H9 (cell line): ENCODE results near the gene NEDD4L. TPM values are rescaled to one million over a fixed set of nuclear protein-coding genes. Genes with fewer than 3 reads are reported as not detected.

ENCODE experiments used
- DNase-seq: peaks from one replicate; pipeline ENCODE4 v3.0.0-alpha.2; 2017
- H2AFZ ChIP-seq: one replicate; pipeline ENCODE4 v1.6.1; 2013; ENCODE audit warnings: mild to moderate bottlenecking, low read length, control low read depth, moderate library complexity
- H2AK5ac ChIP-seq: 2 replicates; pipeline ENCODE4 v1.6.1; 2013; ENCODE audit warnings: low read length, control low read depth, mixed read lengths; ENCODE audit not compliant: insufficient read length
- H2BK120ac ChIP-seq: one replicate; pipeline ENCODE4 v1.6.1; 2013; ENCODE audit warnings: low read depth, mild to moderate bottlenecking, low read length, control low read depth, inconsistent platforms; ENCODE audit not compliant: poor library complexity, severe bottlenecking
- H2BK12ac ChIP-seq: 2 replicates; pipeline ENCODE4 v1.6.1; 2013; ENCODE audit warnings: low read length, control low read depth, mixed read lengths, low read depth; ENCODE audit not compliant: insufficient read length
- H2BK15ac ChIP-seq: 2 replicates; pipeline ENCODE4 v1.6.1; 2013; ENCODE audit warnings: low read depth, low read length, control low read depth
- H2BK20ac ChIP-seq: one replicate; pipeline ENCODE4 v1.6.1; 2013; ENCODE audit warnings: low read depth, mild to moderate bottlenecking, low read length, control low read depth, inconsistent platforms; ENCODE audit not compliant: poor library complexity, severe bottlenecking
- H2BK5ac ChIP-seq: 2 replicates; pipeline ENCODE4 v1.6.1; 2013; ENCODE audit warnings: low read length, control low read depth, mixed read lengths; ENCODE audit not compliant: insufficient read length
- H3K14ac ChIP-seq: 2 replicates; pipeline ENCODE4 v1.6.1; 2013; ENCODE audit warnings: low read length, control low read depth; ENCODE audit not compliant: insufficient read depth
- H3K18ac ChIP-seq: 2 replicates; pipeline ENCODE4 v1.6.1; 2013; ENCODE audit warnings: low read depth, mild to moderate bottlenecking, mixed read lengths, low read length, control low read depth; ENCODE audit not compliant: insufficient read length
- H3K23ac ChIP-seq: 2 replicates; pipeline ENCODE4 v1.6.1; 2013; ENCODE audit warnings: low read length, control low read depth, mixed read lengths, low read depth; ENCODE audit not compliant: insufficient read length
- H3K23me2 ChIP-seq: 2 replicates; pipeline ENCODE4 v1.6.1; 2013; ENCODE audit warnings: low read depth, mild to moderate bottlenecking, mixed read lengths, low read length, control low read depth; ENCODE audit not compliant: insufficient read length, poor library complexity, severe bottlenecking
- H3K27ac ChIP-seq: 2 replicates; pipeline ENCODE4 v1.5.1; 2013; ENCODE audit warnings: low read length, control low read depth, mixed read lengths, low read depth; ENCODE audit not compliant: insufficient read length
- H3K27me3 ChIP-seq: 2 replicates; pipeline ENCODE4 v1.6.1; 2013; ENCODE audit warnings: low read length, control low read depth, inconsistent platforms; ENCODE audit not compliant: insufficient read depth
- H3K4ac ChIP-seq: 2 replicates; pipeline ENCODE4 v1.6.1; 2013; ENCODE audit warnings: low read depth, mild to moderate bottlenecking, control low read depth, inconsistent platforms, low read length, moderate library complexity
- H3K4me1 ChIP-seq: 2 replicates; pipeline ENCODE4 v1.6.1; 2013; ENCODE audit warnings: low read length, control low read depth, inconsistent platforms; ENCODE audit not compliant: insufficient read depth
- H3K4me2 ChIP-seq: 2 replicates; pipeline ENCODE4 v1.6.1; 2013; ENCODE audit warnings: low read length, control low read depth, mixed read lengths; ENCODE audit not compliant: insufficient read length, insufficient read depth
- H3K56ac ChIP-seq: 2 replicates; pipeline ENCODE4 v1.6.1; 2013; ENCODE audit warnings: low read depth, mild to moderate bottlenecking, mixed read lengths, low read length, control low read depth; ENCODE audit not compliant: insufficient read length
- H3K79me1 ChIP-seq: 2 replicates; pipeline ENCODE4 v1.6.1; 2013; ENCODE audit warnings: low read depth, mild to moderate bottlenecking, moderate library complexity, low read length, control low read depth, inconsistent platforms; ENCODE audit not compliant: insufficient read depth, poor library complexity, severe bottlenecking
- H3K79me2 ChIP-seq: 2 replicates; pipeline ENCODE4 v1.6.1; 2013; ENCODE audit warnings: low read length, control low read depth, inconsistent platforms; ENCODE audit not compliant: insufficient read depth
- H3K9ac ChIP-seq: 2 replicates; pipeline ENCODE4 v1.6.1; 2013; ENCODE audit warnings: low read length, control low read depth, mixed read lengths; ENCODE audit not compliant: insufficient read length; ENCODE audit errors: extremely low read depth
- H3K9me3 ChIP-seq: one replicate; pipeline ENCODE4 v1.6.1; 2013; ENCODE audit warnings: low read depth, low read length, inconsistent platforms; ENCODE audit not compliant: control insufficient read depth
- H3T11ph ChIP-seq: one replicate; pipeline ENCODE4 v1.6.1; 2013; ENCODE audit warnings: mild to moderate bottlenecking, low read length, control low read depth, inconsistent platforms
- H4K20me1 ChIP-seq: one replicate; pipeline ENCODE4 v1.6.1; 2013; ENCODE audit not compliant: control insufficient read depth, insufficient read length, insufficient read depth
- H4K5ac ChIP-seq: 2 replicates; pipeline ENCODE4 v1.6.1; 2013; ENCODE audit warnings: low read depth, mild to moderate bottlenecking, mixed read lengths, low read length, control low read depth; ENCODE audit not compliant: insufficient read length
- H4K8ac ChIP-seq: replicated peaks from 2 replicates; pipeline ENCODE4 v1.6.1; 2013; ENCODE audit warnings: low read length, control low read depth, mixed read lengths, low read depth; ENCODE audit not compliant: insufficient read length
- H4K91ac ChIP-seq: 2 replicates; pipeline ENCODE4 v1.6.1; 2013; ENCODE audit warnings: low read depth, mild to moderate bottlenecking, moderate library complexity, mixed read lengths, low read length, control low read depth; ENCODE audit not compliant: insufficient read length
- H3K27ac Mint-ChIP-seq, 3 experiments: 2 replicates in 2 of 3; 3 replicates in 1 of 3; pipeline ENCODE4 v1.8.0; 2020 to 2021; ENCODE audit warnings: mixed read lengths in 3 of 3, mild to moderate bottlenecking in 1 of 3, moderate library complexity in 1 of 3
- H3K27me3 Mint-ChIP-seq: 2 replicates; pipeline ENCODE4 v1.8.0; 2021; ENCODE audit warnings: low read depth, mild to moderate bottlenecking, moderate library complexity, mixed read lengths
- H3K36me3 Mint-ChIP-seq, 3 experiments: 2 replicates in 2 of 3; 3 replicates in 1 of 3; pipeline ENCODE4 v1.8.0; 2020 to 2021; ENCODE audit warnings: low read depth in 3 of 3, mixed read lengths in 3 of 3; ENCODE audit not compliant: insufficient read depth in 1 of 3
- H3K4me1 Mint-ChIP-seq, 2 experiments: 2 replicates each; pipeline ENCODE4 v1.8.0; 2020; ENCODE audit warnings: mixed read lengths in 2 of 2
- H3K4me3 Mint-ChIP-seq, 2 experiments: 2 replicates in 1 of 2; 3 replicates in 1 of 2; pipeline ENCODE4 v1.8.0; 2020 to 2021; ENCODE audit warnings: mild to moderate bottlenecking in 2 of 2, mixed read lengths in 2 of 2, moderate library complexity in 1 of 2
- H3K9me3 Mint-ChIP-seq, 2 experiments: 2 replicates in 1 of 2; 3 replicates in 1 of 2; pipeline ENCODE4 v1.8.0; 2020; ENCODE audit warnings: mild to moderate bottlenecking in 2 of 2, mixed read lengths in 2 of 2, moderate library complexity in 1 of 2
- WGBS: extraction: QIAGEN DNeasy Blood & Tissue Kit; methylation state at CpG from one replicate; pipeline ENCODE4 v1.1.7; 2013; ENCODE audit warnings: missing lambda C conversion rate, low lambda C conversion rate, mixed read lengths; ENCODE audit not compliant: insufficient read length; ENCODE audit errors: extremely low coverage; 5-methylcytosine and 5-hydroxymethylcytosine counted together
- total RNA-seq: library from RNA; stranded (reverse); gene quantifications from 2 replicates; pipeline ENCODE4 v1.2.1, GENCODE V29; 2021
- TF ChIP-seq, protein P1 (sequence below): fragments of 200-600 bp; sonication (generic); conservative IDR thresholded peaks from 3 replicates; pipeline ENCODE4 v1.8.0; 2021; ENCODE audit warnings: antibody characterized with exemption, mild to moderate bottlenecking

NEDD4L gene
- total RNA-seq, 1 experiment from 2014 or later = 76.3 TPM

DNA sequence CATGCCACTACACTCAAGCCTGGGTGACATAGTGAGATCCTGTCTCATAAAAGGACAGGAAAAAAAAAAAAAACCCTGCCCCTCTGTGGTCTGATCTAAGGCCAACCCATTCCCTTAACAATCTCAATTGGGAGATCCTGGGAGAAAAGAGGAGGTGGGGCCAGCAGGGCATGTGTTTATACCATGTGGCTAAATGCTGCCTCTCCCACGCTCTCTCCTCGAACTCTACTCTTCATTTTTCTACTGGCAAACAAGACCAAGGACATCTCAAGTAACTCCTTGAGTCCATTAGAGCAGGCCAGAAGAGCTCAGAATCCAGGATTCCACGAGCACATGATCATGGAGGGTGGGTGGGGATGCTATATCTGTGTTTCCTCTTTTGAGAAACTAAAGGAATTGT is 16.7 kb upstream of the NEDD4L start:
- DNase-seq = no peak
- Histone ChIP-seq H2AFZ (no peak overlapping the region), H4K20me1 (no peaks in the 10 kb centered on the region), H3K56ac (no peak overlapping the region), H3K4ac (no peak overlapping the region), H3K23me2 (no peaks in the 10 kb centered on the region), H3K23ac (no peak overlapping the region), H2AK5ac (no peak overlapping the region), H3K79me2 (no peaks in the 10 kb centered on the region), H3K9ac (no peak overlapping the region), H2BK120ac (no peak overlapping the region), H3K4me2 (no peak overlapping the region), H2BK12ac (no peak overlapping the region), H3T11ph (no peak overlapping the region), H2BK15ac (no peak overlapping the region), H3K79me1 (no peaks in the 10 kb centered on the region), H3K27ac (no peak overlapping the region), H4K91ac (no peak overlapping the region), H3K4me1 (peaks cover 3% of the 10 kb centered on the region; the same call in 1 of the 2 replicates), H2BK5ac (no peak overlapping the region), H3K9me3 (no peaks in the 10 kb centered on the region), H2BK20ac (no peak overlapping the region), H3K18ac (no peak overlapping the region), H3K27me3 (no peaks in the 10 kb centered on the region), H4K8ac (no peak overlapping the region), H4K5ac (no peak overlapping the region), H3K14ac (no peak overlapping the region)
- no peaks in the 10 kb centered on the region for H3K9me3 Mint-ChIP-seq
- WGBS = no CpG with 5 or more reads among the region's 3 CpGs
- no peaks in the 10 kb centered on the region; the same call in none of the 2 replicates for H3K27me3 Mint-ChIP-seq
- H3K4me1 Mint-ChIP-seq = peaks cover 21 to 26% of the 10 kb centered on the region in 2 experiments
- H3K4me3 Mint-ChIP-seq = no peak overlapping the region
- no peak overlapping the region for H3K27ac Mint-ChIP-seq
- H3K36me3 Mint-ChIP-seq = no peaks in the 10 kb centered on the region
- TF ChIP-seq, protein P1, sequence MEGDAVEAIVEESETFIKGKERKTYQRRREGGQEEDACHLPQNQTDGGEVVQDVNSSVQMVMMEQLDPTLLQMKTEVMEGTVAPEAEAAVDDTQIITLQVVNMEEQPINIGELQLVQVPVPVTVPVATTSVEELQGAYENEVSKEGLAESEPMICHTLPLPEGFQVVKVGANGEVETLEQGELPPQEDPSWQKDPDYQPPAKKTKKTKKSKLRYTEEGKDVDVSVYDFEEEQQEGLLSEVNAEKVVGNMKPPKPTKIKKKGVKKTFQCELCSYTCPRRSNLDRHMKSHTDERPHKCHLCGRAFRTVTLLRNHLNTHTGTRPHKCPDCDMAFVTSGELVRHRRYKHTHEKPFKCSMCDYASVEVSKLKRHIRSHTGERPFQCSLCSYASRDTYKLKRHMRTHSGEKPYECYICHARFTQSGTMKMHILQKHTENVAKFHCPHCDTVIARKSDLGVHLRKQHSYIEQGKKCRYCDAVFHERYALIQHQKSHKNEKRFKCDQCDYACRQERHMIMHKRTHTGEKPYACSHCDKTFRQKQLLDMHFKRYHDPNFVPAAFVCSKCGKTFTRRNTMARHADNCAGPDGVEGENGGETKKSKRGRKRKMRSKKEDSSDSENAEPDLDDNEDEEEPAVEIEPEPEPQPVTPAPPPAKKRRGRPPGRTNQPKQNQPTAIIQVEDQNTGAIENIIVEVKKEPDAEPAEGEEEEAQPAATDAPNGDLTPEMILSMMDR = no peak
